Neural progenitor cell (in vitro differentiated cells): ENCODE measurements around the gene PXDN.

ENCODE experiments used
- CTCF ChIP-seq: fragments of 200-600 bp; sonication (generic); IDR thresholded peaks from 2 replicates; pipeline ENCODE4 v1.5.1; 2017; ENCODE audit warnings: antibody characterized with exemption, mild to moderate bottlenecking
- EZH2 ChIP-seq: fragments of 200-600 bp; sonication (generic); IDR thresholded peaks from 2 replicates; pipeline ENCODE4 v1.6.1; 2017; ENCODE audit warnings: antibody characterized with exemption, mild to moderate bottlenecking, moderate library complexity
- EZH2phosphoT487 ChIP-seq: fragments of 200-600 bp; sonication (generic); IDR thresholded peaks from 2 replicates; pipeline ENCODE4 v1.6.1; 2017; ENCODE audit warnings: antibody characterized with exemption

GRCh38 chr2:1594373-1595171, 149.7 kb downstream of the PXDN start:
- TF ChIP-seq CTCF (no peak), EZH2 (no peak), EZH2phosphoT487 (no peak)
